Activated B cell treated with CpG ODN at 0.5 μM for 24 hours (primary cell): ENCODE data around the gene SPCS1. TPM values are rescaled to one million over a fixed set of nuclear protein-coding genes. Genes with fewer than 3 reads are reported as not detected.

Source experiments
- ATAC-seq: fragments of 200-7000 bp; cut with Tn5 transposase; one replicate; pipeline ENCODE4 v1.10.0; 2021; ENCODE audit warnings: low read depth, mild to moderate bottlenecking, moderate library complexity
- CTCF ChIA-PET: fragments of 350-600 bp; sonication (Branson Sonifier 250); formaldehyde crosslinking; loops from one replicate; lab custom pipeline; 2021; ENCODE audit warnings: antibody characterized with exemption; lab: Charles Lee
- POLR2A ChIA-PET: fragments of 350-600 bp; sonication (Branson Sonifier 250); formaldehyde crosslinking; loops from one replicate; lab custom pipeline; 2021; ENCODE audit warnings: antibody characterized with exemption; lab: Charles Lee
- DNase-seq: peaks from one replicate; pipeline ENCODE4 v3.0.0; 2022
- H3K27ac Mint-ChIP-seq: one replicate; pipeline ENCODE4 v1.8.0; 2020; ENCODE audit warnings: mixed read lengths
- H3K27me3 Mint-ChIP-seq: one replicate; pipeline ENCODE4 v1.8.0; 2021; ENCODE audit warnings: mixed read lengths
- H3K36me3 Mint-ChIP-seq: one replicate; pipeline ENCODE4 v1.8.0; 2021; ENCODE audit warnings: low read depth, mixed read lengths
- H3K4me1 Mint-ChIP-seq: one replicate; pipeline ENCODE4 v1.8.0; 2021; ENCODE audit warnings: mixed read lengths
- H3K4me3 Mint-ChIP-seq: one replicate; pipeline ENCODE4 v1.8.0; 2020; ENCODE audit warnings: mild to moderate bottlenecking, mixed read lengths
- H3K9me3 Mint-ChIP-seq: one replicate; pipeline ENCODE4 v1.8.0; 2020; ENCODE audit warnings: mixed read lengths
- CTCF ChIP-seq: fragments of 200-600 bp; IDR thresholded peaks from one replicate; pipeline ENCODE4 v1.8.0; 2022; ENCODE audit warnings: antibody characterized with exemption, mild to moderate bottlenecking
- intact Hi-C: fragments of 100-400 bp; cut with micrococcal nuclease; formaldehyde crosslinking; loops from one replicate; pipeline ENCODE4 v1.15.1; 2024
- total RNA-seq: library from RNA; stranded (reverse); gene quantifications from 2 replicates; pipeline ENCODE4 v1.2.3, GENCODE V29; 2022

The SPCS1 gene
- total RNA-seq, 1 donor from 2014 or later = 78.0 TPM

GRCh38 chr3:52685709-52686691 lies 19.9 kb upstream of the SPCS1 start, which contains the start of the genes GNL3 and PBRM1:
Gene GNL3 (plus strand): TSS chr3:52686032. CDS start chr3:52686093, 61 bp downstream.
Gene PBRM1 (minus strand): TSS chr3:52685913.
- Mint-ChIP-seq H3K27me3 (no peaks in the 10 kb centered on the region), H3K36me3 (peaks cover 66% of the 10 kb centered on the region), H3K27ac (peak within 1 kb of the TSS; percentile 95), H3K4me3 (peak within 1 kb of the TSS; percentile 96), H3K9me3 (no peaks in the 10 kb centered on the region), H3K4me1 (peaks cover 53% of the 10 kb centered on the region)
- TF ChIP-seq CTCF = no peak
- intact Hi-C loops = loop anchor here (1.0 to 5.0 kb wide), 8 partner anchors 8 to 1184 kb away; partner anchors contain the start of genes DCAF1, GLT8D1, GLYCTK and RPL29
- ChIA-PET POLR2A (interaction anchor here (1.0 to 4.1 kb wide), 6 partner anchors 10 to 357 kb away, joined by 3 to 26 read pairs (median 4); partner anchors contain the start of genes GLT8D1, NEK4, SPCS1 and UQCC5), CTCF (no interaction called here)
- DNase-seq (peak; percentile 92), ATAC-seq (peak; percentile 89)

GRCh38 chr3:52688266-52688665 lies 17.6 kb upstream of the SPCS1 start:
- Mint-ChIP-seq H3K4me1 (peaks cover 41% of the 10 kb centered on the region), H3K27me3 (no peaks in the 10 kb centered on the region), H3K4me3 (peak overlapping the region; percentile 19), H3K27ac (no peak overlapping the region), H3K9me3 (no peaks in the 10 kb centered on the region), H3K36me3 (peaks cover 75% of the 10 kb centered on the region)
- DNase-seq (no peak), ATAC-seq (no peak)
- no peak for TF ChIP-seq CTCF
- ChIA-PET POLR2A (interaction anchor here (4.1 kb wide), 1 partner anchor 18 kb away, joined by 26 read pairs; the partner anchor contains the start of genes GLT8D1 and SPCS1), CTCF (no interaction called here)
- intact Hi-C loops = loop anchor here (5.0 kb wide), 3 partner anchors 401 to 1186 kb away; partner anchors contain the start of genes DCAF1, GLYCTK and RPL29

GRCh38 chr3:52689151-52689550 lies 16.8 kb upstream of the SPCS1 start:
- H3K27ac Mint-ChIP-seq = no peak overlapping the region
- CTCF ChIA-PET = interaction anchor here (0.5 kb wide), 1 partner anchor 277 kb away, joined by 3 read pairs; no protein-coding TSS in a partner anchor
- no peak for DNase-seq

GRCh38 chr3:52690560-52690959 lies 15.3 kb upstream of the SPCS1 start:
- intact Hi-C loops = no loop called here
- no peak overlapping the region for H3K27ac Mint-ChIP-seq
- peaks cover 96% of the 10 kb centered on the region for H3K36me3 Mint-ChIP-seq
- POLR2A ChIA-PET = interaction anchor here (1.0 kb wide), 1 partner anchor 17 kb away, joined by 6 read pairs; no protein-coding TSS in a partner anchor
- ATAC-seq = no peak
- TF ChIP-seq CTCF = no peak
- no peaks in the 10 kb centered on the region for H3K27me3 Mint-ChIP-seq
- H3K4me1 Mint-ChIP-seq = peaks cover 25% of the 10 kb centered on the region
- DNase-seq = no peak
- CTCF ChIA-PET = no interaction called here
- no peaks in the 10 kb centered on the region for H3K9me3 Mint-ChIP-seq
- H3K4me3 Mint-ChIP-seq = no peak overlapping the region

More at GRCh38 chr3:52689151-52689550, 16.8 kb upstream of the SPCS1 start:
- Mint-ChIP-seq H3K4me3 (no peak overlapping the region), H3K4me1 (peaks cover 37% of the 10 kb centered on the region), H3K9me3 (no peaks in the 10 kb centered on the region), H3K27me3 (no peaks in the 10 kb centered on the region), H3K36me3 (peaks cover 84% of the 10 kb centered on the region)
- TF ChIP-seq CTCF = no peak
- ATAC-seq = no peak
- POLR2A ChIA-PET = no interaction called here
- intact Hi-C loops = loop anchor here (5.0 kb wide), 3 partner anchors 402 to 1187 kb away; partner anchors contain the start of genes DCAF1, GLYCTK and RPL29
